Vagina (tissue), 2 donors: Measurements from ENCODE around the gene LBHD1. TPM values are rescaled to one million over a fixed set of nuclear protein-coding genes. Genes with fewer than 3 reads are reported as not detected.

Experiments
- DNase-seq, 2 donors: peaks; one replicate each; pipeline ENCODE4 v3.0.0-alpha.2; 2017; ENCODE audit errors: extremely low spot score in 2 of 2
- H3K27ac ChIP-seq: fragments of 200-600 bp; sonication (generic); one replicate; pipeline ENCODE4 v1.5.1; 2019
- H3K27me3 ChIP-seq: fragments of 200-600 bp; sonication (generic); one replicate; pipeline ENCODE4 v1.5.1; 2019
- H3K36me3 ChIP-seq, 2 donors: fragments of 200-600 bp; sonication (generic); one replicate each; pipeline ENCODE4 v1.5.1; 2017 to 2019
- H3K4me1 ChIP-seq: fragments of 200-600 bp; sonication (generic); one replicate; pipeline ENCODE4 v1.5.1; 2019
- H3K4me3 ChIP-seq, 2 donors: fragments of 200-600 bp; sonication (generic); 1 replicate in 1 of 2; 2 replicates in 1 of 2; pipeline ENCODE4 v1.5.1; 2016 to 2019
- H3K9me3 ChIP-seq: fragments of 200-600 bp; sonication (generic); one replicate; pipeline ENCODE4 v1.5.1; 2019
- POLR2A ChIP-seq, 2 donors: fragments of 450-650 bp; IDR thresholded peaks; one replicate each; pipeline ENCODE4 v1.6.1; 2017; ENCODE audit warnings: antibody characterized with exemption in 2 of 2, mild to moderate bottlenecking in 2 of 2, moderate library complexity in 2 of 2
- POLR2AphosphoS5 ChIP-seq, 2 donors: sonication (generic); formaldehyde crosslinking; IDR thresholded peaks; one replicate each; pipeline ENCODE4 v1.9.0; 2017; ENCODE audit warnings: antibody characterized with exemption in 2 of 2, mild to moderate bottlenecking in 2 of 2, low read depth in 1 of 2; ENCODE audit not compliant: insufficient read depth in 1 of 2
- intact Hi-C: fragments of 100-400 bp; cut with DNase I; formaldehyde crosslinking; loops from one replicate; pipeline ENCODE4 v1.15.1; 2023
- total RNA-seq: library from RNA; depleted of rRNA; stranded (reverse); fragments of >200 nt; gene quantifications from one replicate; pipeline ENCODE4 v1.2.3, GENCODE V29; 2016
- TF ChIP-seq, protein P1 (sequence below), 3 experiments: fragments of 450-650 bp in 2 of 3; fragments of 200-600 bp in 1 of 3; sonication (generic) in 1 of 3; IDR thresholded peaks; one replicate each; pipeline ENCODE4 v1.5.1; 2017 to 2019; ENCODE audit warnings: antibody characterized with exemption in 3 of 3, mild to moderate bottlenecking in 2 of 3, moderate library complexity in 2 of 3

LBHD1 gene
- total RNA-seq, result 6.9 TPM

DNA sequence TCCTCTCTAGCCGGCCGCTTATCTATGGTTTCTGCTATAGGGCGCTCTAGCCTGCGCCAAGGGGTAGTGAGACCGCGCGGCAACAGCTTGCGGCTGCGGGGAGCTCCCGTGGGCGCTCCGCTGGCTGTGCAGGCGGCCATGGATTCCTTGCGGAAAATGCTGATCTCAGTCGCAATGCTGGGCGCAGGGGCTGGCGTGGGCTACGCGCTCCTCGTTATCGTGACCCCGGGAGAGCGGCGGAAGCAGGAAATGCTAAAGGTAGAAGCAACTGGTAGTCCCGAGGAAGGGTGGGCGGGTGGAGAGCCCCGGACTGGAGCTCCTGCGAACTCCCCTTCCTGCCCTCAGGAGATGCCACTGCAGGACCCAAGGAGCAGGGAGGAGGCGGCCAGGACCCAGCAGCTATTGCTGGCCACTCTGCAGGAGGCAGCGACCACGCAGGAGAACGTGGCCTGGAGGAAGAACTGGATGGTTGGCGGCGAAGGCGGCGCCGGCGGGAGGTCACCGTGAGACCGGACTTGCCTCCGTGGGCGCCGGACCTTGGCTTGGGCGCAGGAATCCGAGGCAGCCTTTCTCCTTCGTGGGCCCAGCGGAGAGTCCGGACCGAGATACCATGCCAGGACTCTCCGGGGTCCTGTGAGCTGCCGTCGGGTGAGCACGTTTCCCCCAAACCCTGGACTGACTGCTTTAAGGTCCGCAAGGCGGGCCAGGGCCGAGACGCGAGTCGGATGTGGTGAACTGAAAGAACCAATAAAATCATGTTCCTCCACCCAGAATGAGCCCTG, at the start of gene LBHD1, which contains the start of gene UQCC3:
Gene LBHD1, minus strand, starts transcription at position 660 of the 782 bp plus-strand sequence. CDS start 2,236 bp downstream, outside the sequence.
Gene UQCC3, plus strand, starts transcription at position 66 of the 782 bp plus-strand sequence. Its CDS starts 73 bp downstream, at position 139.
- DNase-seq, result no peak
- TF ChIP-seq POLR2AphosphoS5 (IDR thresholded peaks at IDR 0.05; ENCODE audit: insufficient read depth in 1 of 2, low read depth in 1 of 2) (peak; percentile 84 to 85), POLR2A (IDR thresholded peaks at IDR 0.05) (peak in 1 of 2 donors; percentile 29)
- TF ChIP-seq, protein P1, sequence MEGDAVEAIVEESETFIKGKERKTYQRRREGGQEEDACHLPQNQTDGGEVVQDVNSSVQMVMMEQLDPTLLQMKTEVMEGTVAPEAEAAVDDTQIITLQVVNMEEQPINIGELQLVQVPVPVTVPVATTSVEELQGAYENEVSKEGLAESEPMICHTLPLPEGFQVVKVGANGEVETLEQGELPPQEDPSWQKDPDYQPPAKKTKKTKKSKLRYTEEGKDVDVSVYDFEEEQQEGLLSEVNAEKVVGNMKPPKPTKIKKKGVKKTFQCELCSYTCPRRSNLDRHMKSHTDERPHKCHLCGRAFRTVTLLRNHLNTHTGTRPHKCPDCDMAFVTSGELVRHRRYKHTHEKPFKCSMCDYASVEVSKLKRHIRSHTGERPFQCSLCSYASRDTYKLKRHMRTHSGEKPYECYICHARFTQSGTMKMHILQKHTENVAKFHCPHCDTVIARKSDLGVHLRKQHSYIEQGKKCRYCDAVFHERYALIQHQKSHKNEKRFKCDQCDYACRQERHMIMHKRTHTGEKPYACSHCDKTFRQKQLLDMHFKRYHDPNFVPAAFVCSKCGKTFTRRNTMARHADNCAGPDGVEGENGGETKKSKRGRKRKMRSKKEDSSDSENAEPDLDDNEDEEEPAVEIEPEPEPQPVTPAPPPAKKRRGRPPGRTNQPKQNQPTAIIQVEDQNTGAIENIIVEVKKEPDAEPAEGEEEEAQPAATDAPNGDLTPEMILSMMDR (IDR thresholded peaks at IDR 0.05), result no peak
- Histone ChIP-seq H3K27me3 (no peaks in the 10 kb centered on the region), H3K27ac (peak within 1 kb of the TSS; percentile 87), H3K4me3 (peak within 1 kb of the TSS; percentile 62 to 66), H3K9me3 (no peaks in the 10 kb centered on the region), H3K4me1 (peaks cover 59% of the 10 kb centered on the region), H3K36me3 (peaks cover 0 to 22% of the 10 kb centered on the region in 2 donors)
- intact Hi-C loops, result no loop called here

DNA sequence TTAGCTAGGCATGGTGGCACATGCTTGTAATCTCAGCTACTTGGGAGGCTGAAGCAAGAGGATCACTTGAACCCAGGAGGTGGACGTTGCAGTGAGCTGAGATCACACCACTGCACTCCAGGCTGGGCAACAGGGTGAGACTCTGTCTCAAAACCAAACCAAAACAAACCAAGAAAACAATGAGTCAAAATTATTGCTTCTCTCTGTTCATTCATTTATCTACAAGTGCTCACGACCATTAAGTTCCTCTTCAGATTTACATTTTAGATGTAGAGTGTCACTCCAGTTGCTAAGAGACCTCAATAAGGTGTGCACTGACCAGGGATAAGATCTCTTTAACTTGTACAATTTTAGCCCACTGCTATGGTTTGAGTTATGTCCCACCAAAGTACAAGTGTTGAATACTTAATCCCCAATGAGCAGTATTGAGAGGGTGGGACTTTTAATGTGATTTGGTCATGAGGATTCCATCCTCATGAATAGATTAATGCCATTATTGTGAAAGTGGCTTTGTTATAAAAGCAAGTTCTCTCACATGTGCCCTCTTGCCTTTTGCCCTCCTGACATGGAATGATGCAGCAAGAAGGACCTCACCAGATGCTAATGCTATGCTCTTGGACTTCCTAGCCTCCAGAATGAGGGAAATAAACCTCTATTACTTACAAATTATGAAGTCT, 47.4 kb upstream of the LBHD1 start:
- Histone ChIP-seq H3K27me3 (no peaks in the 10 kb centered on the region), H3K36me3 (peaks cover 5 to 94% of the 10 kb centered on the region in 2 donors), H3K4me1 (peaks cover 15% of the 10 kb centered on the region), H3K9me3 (no peaks in the 10 kb centered on the region), H3K4me3 (no peak overlapping the region), H3K27ac (no peak overlapping the region)
- DNase-seq, result no peak
- intact Hi-C loops, result no loop called here
- TF ChIP-seq POLR2AphosphoS5 (IDR thresholded peaks at IDR 0.05; ENCODE audit: insufficient read depth in 1 of 2, low read depth in 1 of 2) (no peak), POLR2A (IDR thresholded peaks at IDR 0.05) (no peak)
- TF ChIP-seq, protein P1 (IDR thresholded peaks at IDR 0.05), result no peak

DNA sequence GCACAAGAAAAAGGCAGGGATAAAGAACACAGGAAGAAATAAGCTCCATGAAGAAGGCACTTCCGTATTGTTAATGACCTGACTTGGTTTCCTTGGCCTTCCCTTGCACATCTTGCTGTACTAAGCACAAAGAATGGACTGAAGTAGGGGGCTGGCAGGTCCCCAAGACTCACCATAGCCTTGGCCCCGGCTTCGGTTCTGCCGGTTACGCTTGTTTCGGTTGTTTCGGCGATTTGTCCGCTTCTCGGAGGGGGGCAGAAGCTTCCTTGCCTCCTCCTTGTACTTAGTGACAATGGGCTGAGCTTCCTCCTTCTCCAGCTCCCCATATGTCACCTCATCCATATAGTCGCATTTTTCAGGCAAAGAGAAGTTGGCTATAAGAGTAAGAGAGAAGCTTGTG, 44.7 kb upstream of the LBHD1 start:
- intact Hi-C loops, result no loop called here
- H3K36me3 ChIP-seq, result peaks cover 0 to 96% of the 10 kb centered on the region in 2 donors
- no peak for DNase-seq
- no peak overlapping the region for H3K4me3 ChIP-seq
- TF ChIP-seq, protein P1 (IDR thresholded peaks at IDR 0.05), result no peak
- TF ChIP-seq POLR2AphosphoS5 (IDR thresholded peaks at IDR 0.05; ENCODE audit: insufficient read depth in 1 of 2, low read depth in 1 of 2) (no peak), POLR2A (IDR thresholded peaks at IDR 0.05) (no peak)
- no peaks in the 10 kb centered on the region for H3K4me1 ChIP-seq
- H3K27me3 ChIP-seq, result no peaks in the 10 kb centered on the region
- no peak overlapping the region for H3K27ac ChIP-seq
- H3K9me3 ChIP-seq, result no peaks in the 10 kb centered on the region

DNA sequence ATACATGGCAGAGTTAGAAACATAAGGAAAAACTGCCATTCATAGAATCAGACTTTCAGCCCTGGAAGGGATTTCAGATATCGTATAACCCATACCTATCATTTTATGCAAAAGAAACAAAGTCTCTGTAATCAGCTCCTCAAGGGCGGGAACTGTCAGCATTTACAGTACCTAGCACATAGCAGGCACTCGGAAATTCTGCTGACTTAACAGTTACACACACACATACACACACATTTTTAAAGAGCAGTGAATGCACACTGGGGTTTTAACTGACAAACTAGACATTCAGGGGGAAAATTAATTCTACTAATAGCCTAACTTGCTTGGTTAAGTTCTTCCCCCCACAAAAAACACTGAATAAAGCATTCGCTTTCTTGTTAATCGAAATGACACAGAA, 44.1 kb upstream of the LBHD1 start:
- peaks cover 0 to 96% of the 10 kb centered on the region in 2 donors for H3K36me3 ChIP-seq

More for the DNA sequence above, 44.1 kb upstream of the LBHD1 start:
- DNase-seq, result no peak
- Histone ChIP-seq H3K4me1 (no peaks in the 10 kb centered on the region), H3K9me3 (no peaks in the 10 kb centered on the region), H3K27me3 (no peaks in the 10 kb centered on the region), H3K4me3 (no peak overlapping the region), H3K27ac (no peak overlapping the region)
- TF ChIP-seq, protein P1 (IDR thresholded peaks at IDR 0.05), result no peak
- TF ChIP-seq POLR2AphosphoS5 (IDR thresholded peaks at IDR 0.05; ENCODE audit: insufficient read depth in 1 of 2, low read depth in 1 of 2), result no peak
- no peak for TF ChIP-seq POLR2A (IDR thresholded peaks at IDR 0.05)
- intact Hi-C loops, result no loop called here
